HepG2 (cell line): ENCODE results near the gene ASGR1. TPM values are rescaled to one million over a fixed set of nuclear protein-coding genes. Genes with fewer than 3 reads are reported as not detected.

Experiments
- AFF4 ChIP-seq: sonication (generic); formaldehyde crosslinking; IDR thresholded peaks from 2 replicates; pipeline ENCODE4 v1.4.0; 2020; ENCODE audit warnings: missing genetic modification reagents
- BORCS8-MEF2B ChIP-seq: sonication (generic); formaldehyde crosslinking; IDR thresholded peaks from 2 replicates; pipeline ENCODE4 v1.8.0; 2022; ENCODE audit warnings: mild to moderate bottlenecking, missing genetic modification reagents
- DBP ChIP-seq: sonication (generic); formaldehyde crosslinking; IDR thresholded peaks from 2 replicates; pipeline ENCODE4 v1.4.0; 2020; ENCODE audit warnings: missing genetic modification reagents; ENCODE audit errors: not compliant biosample characterization
- NFE2L2 ChIP-seq: fragments of 150-350 bp; IDR thresholded peaks from 2 replicates; pipeline ENCODE4 v1.6.1; 2014; ENCODE audit warnings: low read length
- NFYB ChIP-seq: sonication (generic); formaldehyde crosslinking; IDR thresholded peaks from 2 replicates; pipeline ENCODE4 v1.4.0; 2020; ENCODE audit warnings: missing genetic modification reagents
- NR2F2 ChIP-seq: IDR thresholded peaks from 2 replicates; pipeline ENCODE4 v1.6.1; 2012; ENCODE audit warnings: low read depth, inconsistent platforms, borderline replicate concordance
- RFXANK ChIP-seq: IDR thresholded peaks from 2 replicates; pipeline ENCODE4 v1.6.1; 2016
- SRSF4 ChIP-seq: fragments of 200-400 bp; formaldehyde crosslinking; IDR thresholded peaks from one replicate; pipeline ENCODE4 v1.6.1; 2018; ENCODE audit warnings: mild to moderate bottlenecking, low read depth, low read length, moderate library complexity; ENCODE audit not compliant: poor library complexity, severe bottlenecking
- YEATS2 ChIP-seq: sonication (generic); formaldehyde crosslinking; IDR thresholded peaks from 2 replicates; pipeline ENCODE4 v1.4.0; 2020; ENCODE audit warnings: missing genetic modification reagents, borderline replicate concordance
- ZNF546 ChIP-seq: sonication (generic); formaldehyde crosslinking; conservative IDR thresholded peaks from 2 replicates; pipeline ENCODE4 v1.8.1; 2023; ENCODE audit warnings: mild to moderate bottlenecking, missing genetic modification reagents
- polyA plus RNA-seq, 8 experiments: library from polyadenylated mRNA; depleted of rRNA in 3 of 8; stranded (reverse) in 7 of 8; unstranded in 1 of 8; fragments of >200 nt; fragmentation: Illumina TruSeq in 4 of 8; extraction: Trizol in 4 of 8; gene quantifications; 2 replicates each; pipeline versions ENCODE4 v1.2.1 to v1.2.3, GENCODE V29; 2011 to 2016; ENCODE audit warnings: low read depth in 4 of 8, missing spikeins in 1 of 8, mixed read lengths in 1 of 8; ENCODE audit not compliant: insufficient read depth in 1 of 8
- total RNA-seq, 5 experiments: library from RNA; depleted of rRNA; stranded (reverse); fragments of >200 nt; fragmentation: Illumina TruSeq; extraction: Trizol; gene quantifications; 2 replicates each; pipeline ENCODE4 v1.2.3, GENCODE V29; 2016; ENCODE audit warnings: low read depth in 1 of 5
- TF ChIP-seq, protein P1 (sequence below): sonication (generic); formaldehyde crosslinking; IDR thresholded peaks from 2 replicates; pipeline ENCODE4 v1.5.1; 2020; ENCODE audit warnings: mild to moderate bottlenecking, missing genetic modification reagents, moderate library complexity
- TF ChIP-seq, protein P2 (sequence below): sonication (generic); formaldehyde crosslinking; IDR thresholded peaks from 2 replicates; pipeline ENCODE4 v1.4.0; 2020; ENCODE audit warnings: missing genetic modification reagents
- TF ChIP-seq, protein P3 (sequence below): sonication (generic); formaldehyde crosslinking; IDR thresholded peaks from 2 replicates; pipeline ENCODE4 v1.4.0; 2020; ENCODE audit warnings: low read depth, missing genetic modification reagents

ASGR1 gene
- total and polyA plus RNA-seq, 2 of the 13 experiments (the other 11 are each of a cell fraction or from before 2014, with no cell fraction given): 353 to 796 TPM

GRCh38 chr17:7219812-7220592, 40.8 kb upstream of the ASGR1 start, which contains the start of the genes ACADVL and DLG4 (continued):
- TF ChIP-seq, protein P1, sequence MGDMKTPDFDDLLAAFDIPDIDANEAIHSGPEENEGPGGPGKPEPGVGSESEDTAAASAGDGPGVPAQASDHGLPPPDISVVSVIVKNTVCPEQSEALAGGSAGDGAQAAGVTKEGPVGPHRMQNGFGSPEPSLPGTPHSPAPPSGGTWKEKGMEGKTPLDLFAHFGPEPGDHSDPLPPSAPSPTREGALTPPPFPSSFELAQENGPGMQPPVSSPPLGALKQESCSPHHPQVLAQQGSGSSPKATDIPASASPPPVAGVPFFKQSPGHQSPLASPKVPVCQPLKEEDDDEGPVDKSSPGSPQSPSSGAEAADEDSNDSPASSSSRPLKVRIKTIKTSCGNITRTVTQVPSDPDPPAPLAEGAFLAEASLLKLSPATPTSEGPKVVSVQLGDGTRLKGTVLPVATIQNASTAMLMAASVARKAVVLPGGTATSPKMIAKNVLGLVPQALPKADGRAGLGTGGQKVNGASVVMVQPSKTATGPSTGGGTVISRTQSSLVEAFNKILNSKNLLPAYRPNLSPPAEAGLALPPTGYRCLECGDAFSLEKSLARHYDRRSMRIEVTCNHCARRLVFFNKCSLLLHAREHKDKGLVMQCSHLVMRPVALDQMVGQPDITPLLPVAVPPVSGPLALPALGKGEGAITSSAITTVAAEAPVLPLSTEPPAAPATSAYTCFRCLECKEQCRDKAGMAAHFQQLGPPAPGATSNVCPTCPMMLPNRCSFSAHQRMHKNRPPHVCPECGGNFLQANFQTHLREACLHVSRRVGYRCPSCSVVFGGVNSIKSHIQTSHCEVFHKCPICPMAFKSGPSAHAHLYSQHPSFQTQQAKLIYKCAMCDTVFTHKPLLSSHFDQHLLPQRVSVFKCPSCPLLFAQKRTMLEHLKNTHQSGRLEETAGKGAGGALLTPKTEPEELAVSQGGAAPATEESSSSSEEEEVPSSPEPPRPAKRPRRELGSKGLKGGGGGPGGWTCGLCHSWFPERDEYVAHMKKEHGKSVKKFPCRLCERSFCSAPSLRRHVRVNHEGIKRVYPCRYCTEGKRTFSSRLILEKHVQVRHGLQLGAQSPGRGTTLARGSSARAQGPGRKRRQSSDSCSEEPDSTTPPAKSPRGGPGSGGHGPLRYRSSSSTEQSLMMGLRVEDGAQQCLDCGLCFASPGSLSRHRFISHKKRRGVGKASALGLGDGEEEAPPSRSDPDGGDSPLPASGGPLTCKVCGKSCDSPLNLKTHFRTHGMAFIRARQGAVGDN: peak; percentile 88
- TF ChIP-seq SRSF4: peak; percentile 78
- TF ChIP-seq NR2F2: peak; percentile 5; the same call in 1 of the 2 replicates
- peak; percentile 70 for TF ChIP-seq BORCS8-MEF2B (CRISPR knock-in tag)
- 0 out of 2 replicates have a peak, but pooled peaks have one; percentile 3 for TF ChIP-seq NFYB (CRISPR knock-in tag)
- TF ChIP-seq AFF4 (CRISPR knock-in tag): no peak; the same call in 1 of the 2 replicates
- TF ChIP-seq RFXANK (CRISPR knock-in tag): no peak
- peak; percentile 64; the same call in 1 of the 2 replicates for TF ChIP-seq YEATS2 (CRISPR knock-in tag)
- TF ChIP-seq, protein P2, sequence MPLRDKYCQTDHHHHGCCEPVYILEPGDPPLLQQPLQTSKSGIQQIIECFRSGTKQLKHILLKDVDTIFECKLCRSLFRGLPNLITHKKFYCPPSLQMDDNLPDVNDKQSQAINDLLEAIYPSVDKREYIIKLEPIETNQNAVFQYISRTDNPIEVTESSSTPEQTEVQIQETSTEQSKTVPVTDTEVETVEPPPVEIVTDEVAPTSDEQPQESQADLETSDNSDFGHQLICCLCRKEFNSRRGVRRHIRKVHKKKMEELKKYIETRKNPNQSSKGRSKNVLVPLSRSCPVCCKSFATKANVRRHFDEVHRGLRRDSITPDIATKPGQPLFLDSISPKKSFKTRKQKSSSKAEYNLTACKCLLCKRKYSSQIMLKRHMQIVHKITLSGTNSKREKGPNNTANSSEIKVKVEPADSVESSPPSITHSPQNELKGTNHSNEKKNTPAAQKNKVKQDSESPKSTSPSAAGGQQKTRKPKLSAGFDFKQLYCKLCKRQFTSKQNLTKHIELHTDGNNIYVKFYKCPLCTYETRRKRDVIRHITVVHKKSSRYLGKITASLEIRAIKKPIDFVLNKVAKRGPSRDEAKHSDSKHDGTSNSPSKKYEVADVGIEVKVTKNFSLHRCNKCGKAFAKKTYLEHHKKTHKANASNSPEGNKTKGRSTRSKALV (CRISPR knock-in tag): no peak
- TF ChIP-seq, protein P3, sequence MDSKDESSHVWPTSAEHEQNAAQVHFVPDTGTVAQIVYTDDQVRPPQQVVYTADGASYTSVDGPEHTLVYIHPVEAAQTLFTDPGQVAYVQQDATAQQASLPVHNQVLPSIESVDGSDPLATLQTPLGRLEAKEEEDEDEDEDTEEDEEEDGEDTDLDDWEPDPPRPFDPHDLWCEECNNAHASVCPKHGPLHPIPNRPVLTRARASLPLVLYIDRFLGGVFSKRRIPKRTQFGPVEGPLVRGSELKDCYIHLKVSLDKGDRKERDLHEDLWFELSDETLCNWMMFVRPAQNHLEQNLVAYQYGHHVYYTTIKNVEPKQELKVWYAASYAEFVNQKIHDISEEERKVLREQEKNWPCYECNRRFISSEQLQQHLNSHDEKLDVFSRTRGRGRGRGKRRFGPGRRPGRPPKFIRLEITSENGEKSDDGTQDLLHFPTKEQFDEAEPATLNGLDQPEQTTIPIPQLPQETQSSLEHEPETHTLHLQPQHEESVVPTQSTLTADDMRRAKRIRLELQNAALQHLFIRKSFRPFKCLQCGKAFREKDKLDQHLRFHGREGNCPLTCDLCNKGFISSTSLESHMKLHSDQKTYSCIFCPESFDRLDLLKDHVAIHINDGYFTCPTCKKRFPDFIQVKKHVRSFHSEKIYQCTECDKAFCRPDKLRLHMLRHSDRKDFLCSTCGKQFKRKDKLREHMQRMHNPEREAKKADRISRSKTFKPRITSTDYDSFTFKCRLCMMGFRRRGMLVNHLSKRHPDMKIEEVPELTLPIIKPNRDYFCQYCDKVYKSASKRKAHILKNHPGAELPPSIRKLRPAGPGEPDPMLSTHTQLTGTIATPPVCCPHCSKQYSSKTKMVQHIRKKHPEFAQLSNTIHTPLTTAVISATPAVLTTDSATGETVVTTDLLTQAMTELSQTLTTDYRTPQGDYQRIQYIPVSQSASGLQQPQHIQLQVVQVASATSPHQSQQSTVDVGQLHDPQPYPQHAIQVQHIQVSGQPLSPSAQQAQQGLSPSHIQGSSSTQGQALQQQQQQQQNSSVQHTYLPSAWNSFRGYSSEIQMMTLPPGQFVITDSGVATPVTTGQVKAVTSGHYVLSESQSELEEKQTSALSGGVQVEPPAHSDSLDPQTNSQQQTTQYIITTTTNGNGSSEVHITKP (CRISPR knock-in tag): no peak
- no peak for TF ChIP-seq DBP
- TF ChIP-seq ZNF546: 0 out of 2 replicates have a peak, but pooled peaks have one; percentile 46
- TF ChIP-seq NFE2L2: no peak
